GM12878 (cell line): ENCODE data around the gene PREP. TPM values are rescaled to one million over a fixed set of nuclear protein-coding genes. Genes with fewer than 3 reads are reported as not detected.
"Not testable (repeated sequence)": the region's sequence is repeated elsewhere in the genome, so short reads cannot be mapped to it uniquely, and the experiment has no call there.

Source experiments
- ATAC-seq: fragments of 200-7000 bp; cut with Tn5 transposase; 3 replicates; pipeline ENCODE4 v1.9.1; 2020; ENCODE audit warnings: mild to moderate bottlenecking, moderate library complexity
- BruUV-seq: library from RNA; stranded (reverse); fragments of 400-500 nt; replicated peaks from 2 replicates; lab custom pipeline; 2021; lab: Mats Ljungman, UMichigan
- CTCF ChIA-PET: fragments of 300-600 bp; sonication (Branson Sonifier 250); formaldehyde crosslinking; extraction: SDS; loops from one replicate; lab custom pipeline; 2021; ENCODE audit warnings: inconsistent platforms; lab: Yijun Ruan, JAX
- POLR2A ChIA-PET: fragments of 350-600 bp; formaldehyde crosslinking; extraction: SDS; loops from one replicate; lab custom pipeline; 2021; ENCODE audit warnings: inconsistent platforms; lab: Charles Lee
- RAD21 ChIA-PET: fragments of 300-600 bp; sonication (Branson Sonifier 250); formaldehyde crosslinking; loops from one replicate; lab custom pipeline; 2023; ENCODE audit warnings: antibody characterized with exemption; ENCODE audit not compliant: unreplicated experiment; lab: Charles Lee
- SMC1A ChIA-PET: fragments of 300-600 bp; sonication (Branson Sonifier 250); formaldehyde crosslinking; loops from one replicate; lab custom pipeline; 2023; ENCODE audit not compliant: unreplicated experiment, uncharacterized antibody; lab: Charles Lee
- DNase-seq: peaks from one replicate; pipeline ENCODE4 v3.0.0-alpha.2; 2011; ENCODE audit warnings: low read depth, low spot score
- FAIRE-seq: peaks from 3 replicates; lab custom pipeline; 2011; peaks lifted over from hg19 to GRCh38; lab: Jason Lieb, UNC
- H2AFZ ChIP-seq: 2 replicates; pipeline ENCODE4 v1.6.0; 2011; ENCODE audit warnings: low read depth, low read length, control low read depth; ENCODE audit not compliant: control insufficient read depth
- H3K27ac ChIP-seq: 2 replicates; pipeline ENCODE4 v1.5.1; 2011; ENCODE audit warnings: control low read depth; ENCODE audit not compliant: control insufficient read depth, insufficient read depth
- H3K27me3 ChIP-seq, 2 experiments: replicated peaks in 1 of 2; 2 replicates each; pipeline versions ENCODE4 v1.6.0 to v1.6.1; 2011; ENCODE audit warnings: low read length in 1 of 2; ENCODE audit not compliant: control insufficient read depth in 2 of 2, insufficient read depth in 2 of 2
- H3K36me3 ChIP-seq, 2 experiments: 2 replicates each; pipeline ENCODE4 v1.5.1; 2011; ENCODE audit warnings: low read length in 1 of 2; ENCODE audit not compliant: control insufficient read depth in 2 of 2, insufficient read depth in 2 of 2
- H3K4me1 ChIP-seq: 2 replicates; pipeline ENCODE4 v1.6.1; 2011; ENCODE audit warnings: mild to moderate bottlenecking, low read length, moderate library complexity, mixed read lengths; ENCODE audit not compliant: control insufficient read depth, insufficient read depth
- H3K4me2 ChIP-seq: 2 replicates; pipeline ENCODE4 v1.6.0; 2011; ENCODE audit warnings: control low read depth; ENCODE audit not compliant: control insufficient read depth, insufficient read depth
- H3K4me3 ChIP-seq: fragments of 200-600 bp; sonication (generic); 2 replicates; pipeline ENCODE4 v1.5.1; 2016
- H3K79me2 ChIP-seq: 2 replicates; pipeline ENCODE4 v1.6.0; 2011; ENCODE audit warnings: low read length; ENCODE audit not compliant: control insufficient read depth, insufficient read depth
- H3K9ac ChIP-seq: 2 replicates; pipeline ENCODE4 v1.8.0; 2011; ENCODE audit warnings: low read length, control low read depth, mixed read lengths; ENCODE audit not compliant: control insufficient read depth, insufficient read depth
- H3K9me3 ChIP-seq: replicated peaks from 3 replicates; pipeline ENCODE4 v1.5.1; 2011; ENCODE audit warnings: mild to moderate bottlenecking, low read length; ENCODE audit not compliant: control insufficient read depth, insufficient read depth
- H4K20me1 ChIP-seq: 2 replicates; pipeline ENCODE4 v1.6.0; 2011; ENCODE audit not compliant: control insufficient read depth, insufficient read depth
- KDM1A ChIP-seq: fragments of 200-600 bp; sonication (generic); IDR thresholded peaks from 2 replicates; pipeline ENCODE4 v1.6.1; 2016; ENCODE audit warnings: borderline replicate concordance
- ZNF687 ChIP-seq: fragments of 450-650 bp; IDR thresholded peaks from 2 replicates; pipeline ENCODE4 v1.6.1; 2017; ENCODE audit warnings: mild to moderate bottlenecking, moderate library complexity
- WGBS: methylation state at CpG from one replicate; pipeline ENCODE4 v1.1.6; 2016; ENCODE audit warnings: low lambda C conversion rate; ENCODE audit not compliant: insufficient replicate concordance, insufficient coverage; ENCODE audit errors: missing lambda C conversion rate; 5-methylcytosine and 5-hydroxymethylcytosine counted together
- in situ Hi-C: fragments of 300-500 bp; cut with MboI; formaldehyde crosslinking; loops from 9 replicates; pipeline ENCODE4 v1.14.3; 2018; ENCODE audit warnings: mixed read lengths
- intact Hi-C: fragments of 100-400 bp; cut with micrococcal nuclease; formaldehyde crosslinking; loops from one replicate; pipeline ENCODE4 v1.14.2; 2022; ENCODE audit not compliant: unreplicated experiment
- polyA plus RNA-seq, 11 experiments: library from polyadenylated mRNA; depleted of rRNA in 4 of 11; unstranded in 6 of 11; stranded (reverse) in 5 of 11; fragments of >200 nt; fragmentation: Nextera tagmentation in 4 of 11; fragmentation: Illumina TruSeq in 1 of 11; extraction: Ambion mirVana in 4 of 11; extraction: Trizol in 1 of 11; gene quantifications; 1 replicate in 1 of 11; 2 replicates in 10 of 11; pipeline versions ENCODE4 v1.2.1 to v1.2.3, GENCODE V29; 2011 to 2016; ENCODE audit warnings: inconsistent platforms in 2 of 11, missing spikeins in 2 of 11, low read depth in 1 of 11
- total RNA-seq, 4 experiments: library from RNA; depleted of rRNA in 3 of 4; stranded (reverse); fragments of >200 nt in 3 of 4; fragmentation: Illumina TruSeq in 1 of 4; extraction: Trizol in 1 of 4; gene quantifications; 2 replicates each; pipeline versions ENCODE4 v1.2.1 to v1.2.3, GENCODE V29; 2013 to 2021

The PREP gene
- total and polyA plus RNA-seq, 10 of the 15 experiments (the other 5 are each of a cell fraction or from before 2014, with no cell fraction given), result 6.5 to 33.6 (median 18.1) TPM

GRCh38 chr6:105344881-105345370 lies 58.0 kb downstream of the PREP start (continued):
- no peak for TF ChIP-seq ZNF687
- no peak for TF ChIP-seq KDM1A
- TF ChIP-seq, all 136 proteins: peak for 0

GRCh38 chr6:105338350-105338983 lies 64.4 kb downstream of the PREP start:
- 97% methylated on average over 21 of the region's 21 CpGs for WGBS
- SMC1A ChIA-PET, H4K20me1 ChIP-seq: not testable (repeated sequence)

More at GRCh38 chr6:105338350-105338983, 64.4 kb downstream of the PREP start:
- POLR2A ChIA-PET, FAIRE-seq, CTCF ChIA-PET, RAD21 ChIA-PET, H3K9me3 ChIP-seq, ATAC-seq, H3K4me3 ChIP-seq, in situ Hi-C loops, BruUV-seq, H3K9ac ChIP-seq, H3K4me1 ChIP-seq, H3K27me3 ChIP-seq, DNase-seq, H3K4me2 ChIP-seq, H3K27ac ChIP-seq, H3K79me2 ChIP-seq, H3K36me3 ChIP-seq, intact Hi-C loops, H2AFZ ChIP-seq: not testable (repeated sequence)
